ENCODE results near the gene PSAT1.

- TF ChIP-seq GATA2 (IDR thresholded peaks at IDR 0.05; ENCODE audit: low read depth, low read length) (no peak), GATA3 (IDR thresholded peaks at IDR 0.05; ENCODE audit: low read depth, low read length) (no peak)
Measured at GRCh38 chr9:78307360-78307759, 10.4 kb downstream of the PSAT1 start.
